Retinal pigment epithelial cell (primary cell): Measurements from ENCODE around the gene JAG2.

ENCODE experiments used
- DNase-seq: peaks from one replicate; pipeline ENCODE4 v3.0.0-alpha.2; 2010; ENCODE audit warnings: low read depth
- H3K4me3 ChIP-seq: 2 replicates; pipeline ENCODE4 v1.5.1; 2011; ENCODE audit warnings: mild to moderate bottlenecking, low read length, control low read depth, moderate library complexity
- CTCF ChIP-seq: conservative IDR thresholded peaks from 2 replicates; pipeline ENCODE4 v1.5.1; 2011; ENCODE audit warnings: low read depth, low read length, control low read depth, inconsistent platforms

The JAG2 gene

GRCh38 chr14:105094193-105094907, 74.2 kb downstream of the JAG2 start:
- TF ChIP-seq CTCF = no peak
- peak overlapping the region; percentile 64 for H3K4me3 ChIP-seq
- no peak for DNase-seq

GRCh38 chr14:105093431-105094192, 75.0 kb downstream of the JAG2 start:
- TF ChIP-seq CTCF = peak; percentile 66
- no peak for DNase-seq
- H3K4me3 ChIP-seq = peak overlapping the region; percentile 64

GRCh38 chr14:105093038-105093430, 75.5 kb downstream of the JAG2 start:
- no peak for TF ChIP-seq CTCF
- H3K4me3 ChIP-seq = peak overlapping the region; percentile 39
- DNase-seq = no peak

- H3K4me3 ChIP-seq = peak overlapping the region; percentile 39
- TF ChIP-seq CTCF = no peak
- no peak for DNase-seq
Measured at GRCh38 chr14:105092171-105093037, 76.2 kb downstream of the JAG2 start.

- no peak for TF ChIP-seq CTCF
- H3K4me3 ChIP-seq = no peak overlapping the region
- DNase-seq = peak; percentile 66
Measured at GRCh38 chr14:105091517-105092170, 76.9 kb downstream of the JAG2 start.

GRCh38 chr14:105091054-105091516, 77.5 kb downstream of the JAG2 start:
- no peak for TF ChIP-seq CTCF
- no peak overlapping the region for H3K4me3 ChIP-seq
- no peak for DNase-seq
